ENCODE measurements around the gene LGR4. TPM values are rescaled to one million over a fixed set of nuclear protein-coding genes. Genes with fewer than 3 reads are reported as not detected.
A peak's percentile ranks its signal among the peaks of the same experiment; 100 is the strongest.

The LGR4 gene
- total RNA-seq, 1 donor from 2014 or later: 39.6 TPM

- H3K4me3 Mint-ChIP-seq: no peak overlapping the region
- H3K27ac Mint-ChIP-seq: peak overlapping the region; percentile 66
- peaks cover 19% of the 10 kb centered on the region for H3K36me3 Mint-ChIP-seq
- DNase-seq (ENCODE audit: extremely low spot score, unreplicated experiment): no peak
- H3K27me3 Mint-ChIP-seq: no peaks in the 10 kb centered on the region
- no peaks in the 10 kb centered on the region for H3K9me3 Mint-ChIP-seq
- TF ChIP-seq, protein P1, sequence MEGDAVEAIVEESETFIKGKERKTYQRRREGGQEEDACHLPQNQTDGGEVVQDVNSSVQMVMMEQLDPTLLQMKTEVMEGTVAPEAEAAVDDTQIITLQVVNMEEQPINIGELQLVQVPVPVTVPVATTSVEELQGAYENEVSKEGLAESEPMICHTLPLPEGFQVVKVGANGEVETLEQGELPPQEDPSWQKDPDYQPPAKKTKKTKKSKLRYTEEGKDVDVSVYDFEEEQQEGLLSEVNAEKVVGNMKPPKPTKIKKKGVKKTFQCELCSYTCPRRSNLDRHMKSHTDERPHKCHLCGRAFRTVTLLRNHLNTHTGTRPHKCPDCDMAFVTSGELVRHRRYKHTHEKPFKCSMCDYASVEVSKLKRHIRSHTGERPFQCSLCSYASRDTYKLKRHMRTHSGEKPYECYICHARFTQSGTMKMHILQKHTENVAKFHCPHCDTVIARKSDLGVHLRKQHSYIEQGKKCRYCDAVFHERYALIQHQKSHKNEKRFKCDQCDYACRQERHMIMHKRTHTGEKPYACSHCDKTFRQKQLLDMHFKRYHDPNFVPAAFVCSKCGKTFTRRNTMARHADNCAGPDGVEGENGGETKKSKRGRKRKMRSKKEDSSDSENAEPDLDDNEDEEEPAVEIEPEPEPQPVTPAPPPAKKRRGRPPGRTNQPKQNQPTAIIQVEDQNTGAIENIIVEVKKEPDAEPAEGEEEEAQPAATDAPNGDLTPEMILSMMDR (conservative IDR thresholded peaks at IDR 0.05): no peak
- H3K4me1 Mint-ChIP-seq (ENCODE audit: unreplicated experiment): peaks cover 8% of the 10 kb centered on the region
These were observed 86.3 kb downstream of the LGR4 start for GRCh38 chr11:27386181-27386845.

GRCh38 chr11:27385245-27385644, 87.3 kb downstream of the LGR4 start:
- Mint-ChIP-seq H3K4me3 (no peak overlapping the region), H3K9me3 (no peaks in the 10 kb centered on the region), H3K27me3 (no peaks in the 10 kb centered on the region), H3K27ac (no peak overlapping the region), H3K4me1 (ENCODE audit: unreplicated experiment) (peaks cover 7% of the 10 kb centered on the region), H3K36me3 (peaks cover 19% of the 10 kb centered on the region)
- TF ChIP-seq, protein P1 (conservative IDR thresholded peaks at IDR 0.05): no peak
- DNase-seq (ENCODE audit: extremely low spot score, unreplicated experiment): no peak

DNA sequence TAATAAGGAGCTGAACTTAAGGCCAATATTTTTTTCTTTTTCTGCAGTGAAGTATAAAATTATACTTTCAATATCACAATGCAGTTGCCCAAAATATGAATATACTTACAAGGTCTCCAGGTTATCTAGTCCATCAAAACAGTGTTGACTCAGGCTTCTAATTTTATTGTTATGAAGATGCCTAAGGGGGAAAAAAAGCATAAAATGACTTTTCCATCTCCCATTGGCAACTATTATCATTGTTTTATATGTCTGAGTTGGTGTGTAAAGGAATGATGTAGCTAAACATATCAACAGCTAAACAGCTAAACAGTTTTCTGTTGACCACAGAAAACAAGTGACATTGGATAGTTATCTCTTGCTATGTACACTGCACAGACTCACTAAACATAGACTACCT, 88.4 kb downstream of the LGR4 start:
- H3K9me3 Mint-ChIP-seq: no peaks in the 10 kb centered on the region
- H3K27ac Mint-ChIP-seq: no peak overlapping the region
- H3K4me3 Mint-ChIP-seq: no peak overlapping the region
- DNase-seq (ENCODE audit: extremely low spot score, unreplicated experiment): no peak
- H3K4me1 Mint-ChIP-seq (ENCODE audit: unreplicated experiment): peaks cover 12% of the 10 kb centered on the region
- no peaks in the 10 kb centered on the region for H3K27me3 Mint-ChIP-seq
- peaks cover 24% of the 10 kb centered on the region for H3K36me3 Mint-ChIP-seq
- TF ChIP-seq, protein P1 (conservative IDR thresholded peaks at IDR 0.05): no peak

DNA sequence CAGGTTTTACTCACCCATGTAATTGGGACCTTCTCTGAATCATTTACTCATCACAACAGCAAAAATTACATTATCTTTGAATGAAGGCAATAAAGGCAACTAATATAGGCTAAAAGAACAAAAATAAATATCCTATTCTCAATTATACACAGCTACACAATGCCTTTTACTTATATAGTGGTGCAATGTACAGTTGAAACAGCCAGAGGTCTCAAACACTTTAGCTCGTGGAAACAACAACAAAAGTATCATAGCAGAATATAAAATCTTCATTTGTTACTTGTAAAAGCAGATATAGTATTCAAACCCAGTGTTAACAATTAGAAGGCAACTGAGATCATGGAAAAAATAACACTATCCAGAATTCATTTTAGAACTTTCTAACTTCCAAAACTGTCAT, 88.9 kb downstream of the LGR4 start:
- Mint-ChIP-seq H3K27ac (no peak overlapping the region), H3K4me1 (ENCODE audit: unreplicated experiment) (peaks cover 12% of the 10 kb centered on the region), H3K36me3 (peaks cover 24% of the 10 kb centered on the region), H3K27me3 (no peaks in the 10 kb centered on the region), H3K9me3 (no peaks in the 10 kb centered on the region), H3K4me3 (no peak overlapping the region)
- TF ChIP-seq, protein P1 (conservative IDR thresholded peaks at IDR 0.05): no peak
- DNase-seq (ENCODE audit: extremely low spot score, unreplicated experiment): no peak

DNA sequence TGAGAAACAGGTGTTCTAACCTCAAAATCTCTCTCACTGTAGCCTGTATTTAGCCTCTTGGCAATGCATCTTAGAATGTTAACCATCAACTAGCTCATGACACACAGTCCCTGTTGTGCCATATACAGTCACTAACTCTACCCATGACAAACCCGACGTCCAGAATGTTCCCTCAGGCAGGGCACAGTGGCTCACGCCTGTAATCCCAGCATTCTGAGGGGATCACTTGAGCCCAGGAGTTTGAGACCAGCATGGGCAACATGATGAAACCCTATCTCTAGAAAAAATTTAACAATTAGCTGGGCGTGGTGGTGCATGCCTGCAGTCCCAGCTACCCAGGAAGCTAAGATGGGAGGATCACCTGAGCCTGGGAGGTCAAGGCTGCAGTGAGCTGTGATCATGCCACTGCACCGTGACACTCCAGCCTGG, 91.3 kb downstream of the LGR4 start:
- Mint-ChIP-seq H3K27ac (peak overlapping the region; percentile 50), H3K4me3 (no peak overlapping the region), H3K9me3 (no peaks in the 10 kb centered on the region), H3K27me3 (no peaks in the 10 kb centered on the region), H3K4me1 (ENCODE audit: unreplicated experiment) (peaks cover 6% of the 10 kb centered on the region), H3K36me3 (peaks cover 30% of the 10 kb centered on the region)
- TF ChIP-seq, protein P1 (conservative IDR thresholded peaks at IDR 0.05): no peak
- no peak for DNase-seq (ENCODE audit: extremely low spot score, unreplicated experiment)

Data from type B pancreatic cell (in vitro differentiated cells).